Fibroblast of lung (primary cell): ENCODE results near the gene KCNK4. TPM values are rescaled to one million over a fixed set of nuclear protein-coding genes. Genes with fewer than 3 reads are reported as not detected.

Source experiments
- DNase-seq, 2 donors: peaks; one replicate each; pipeline versions ENCODE4 v3.0.0 to v3.0.0-alpha.2; 2010; ENCODE audit warnings: low read depth in 2 of 2
- H2AFZ ChIP-seq: 2 replicates; pipeline ENCODE4 v1.5.1; 2012; ENCODE audit warnings: low read length, control low read depth, inconsistent platforms
- H3K27ac ChIP-seq: 2 replicates; pipeline ENCODE4 v1.5.1; 2011; ENCODE audit warnings: low read length, control low read depth; ENCODE audit not compliant: insufficient read depth
- H3K27me3 ChIP-seq: 2 replicates; pipeline ENCODE4 v1.5.1; 2011; ENCODE audit warnings: mild to moderate bottlenecking, low read length; ENCODE audit not compliant: control insufficient read depth, insufficient read depth
- H3K36me3 ChIP-seq: 2 replicates; pipeline ENCODE4 v1.5.1; 2011; ENCODE audit warnings: low read length; ENCODE audit not compliant: control insufficient read depth, insufficient read depth
- H3K4me1 ChIP-seq: 2 replicates; pipeline ENCODE4 v1.5.1; 2011; ENCODE audit warnings: low read length; ENCODE audit not compliant: control insufficient read depth, insufficient read depth; ENCODE audit errors: extremely low read depth
- H3K4me2 ChIP-seq: 2 replicates; pipeline ENCODE4 v1.5.1; 2011; ENCODE audit warnings: low read length, control low read depth; ENCODE audit not compliant: insufficient read depth; ENCODE audit errors: extremely low read depth
- H3K4me3 ChIP-seq, 4 experiments: fragments of 200-600 bp in 1 of 4; sonication (generic) in 1 of 4; replicated peaks in 1 of 4; 2 replicates each; pipeline ENCODE4 v1.5.1; 2011 to 2016; ENCODE audit warnings: low read length in 4 of 4, low read depth in 3 of 4, mild to moderate bottlenecking in 3 of 4, control low read depth in 2 of 4, inconsistent platforms in 1 of 4, mixed read lengths in 1 of 4; ENCODE audit not compliant: insufficient read depth in 1 of 4; ENCODE audit errors: control extremely low read depth in 1 of 4
- H3K79me2 ChIP-seq: 2 replicates; pipeline ENCODE4 v1.5.1; 2012; ENCODE audit warnings: mild to moderate bottlenecking, low read length, inconsistent platforms; ENCODE audit not compliant: control insufficient read depth, insufficient read depth
- H3K9ac ChIP-seq: 2 replicates; pipeline ENCODE4 v1.5.1; 2011; ENCODE audit warnings: mild to moderate bottlenecking, low read length, control low read depth; ENCODE audit not compliant: insufficient read depth
- H3K9me3 ChIP-seq: 2 replicates; pipeline ENCODE4 v1.5.1; 2012; ENCODE audit warnings: low read depth, low read length; ENCODE audit not compliant: control insufficient read depth, insufficient read depth
- H4K20me1 ChIP-seq: 2 replicates; pipeline ENCODE4 v1.5.1; 2011; ENCODE audit warnings: low read length; ENCODE audit not compliant: control insufficient read depth, insufficient read depth; ENCODE audit errors: extremely low read depth
- EZH2 ChIP-seq: IDR thresholded peaks from 2 replicates; pipeline ENCODE4 v1.5.1; 2012; ENCODE audit warnings: low read length, control low read depth, mild to moderate bottlenecking; ENCODE audit errors: missing control alignments
- polyA plus RNA-seq, 2 donors: library from polyadenylated mRNA; depleted of rRNA in 1 of 2; stranded (reverse) in 1 of 2; unstranded in 1 of 2; fragments of >200 nt; gene quantifications; 2 replicates each; pipeline ENCODE4 v1.2.1, GENCODE V29; 2011 to 2012; ENCODE audit warnings: missing spikeins in 1 of 2
- total RNA-seq: library from RNA; depleted of rRNA; stranded (reverse); fragments of >200 nt; gene quantifications from 2 replicates; pipeline ENCODE4 v1.2.1, GENCODE V29; 2014
- TF ChIP-seq, protein P1 (sequence below), 2 donors: IDR thresholded peaks in 1 of 2; conservative IDR thresholded peaks in 1 of 2; 1 replicate in 1 of 2; 2 replicates in 1 of 2; pipeline ENCODE4 v1.5.1; 2011 to 2012; ENCODE audit warnings: low read length in 2 of 2, control low read depth in 1 of 2, inconsistent platforms in 1 of 2, low read depth in 1 of 2, mild to moderate bottlenecking in 1 of 2

KCNK4 gene
- total and polyA plus RNA-seq, 2 donors (not counting 1 experiment from before 2014, with no cell fraction given): not detected

DNA sequence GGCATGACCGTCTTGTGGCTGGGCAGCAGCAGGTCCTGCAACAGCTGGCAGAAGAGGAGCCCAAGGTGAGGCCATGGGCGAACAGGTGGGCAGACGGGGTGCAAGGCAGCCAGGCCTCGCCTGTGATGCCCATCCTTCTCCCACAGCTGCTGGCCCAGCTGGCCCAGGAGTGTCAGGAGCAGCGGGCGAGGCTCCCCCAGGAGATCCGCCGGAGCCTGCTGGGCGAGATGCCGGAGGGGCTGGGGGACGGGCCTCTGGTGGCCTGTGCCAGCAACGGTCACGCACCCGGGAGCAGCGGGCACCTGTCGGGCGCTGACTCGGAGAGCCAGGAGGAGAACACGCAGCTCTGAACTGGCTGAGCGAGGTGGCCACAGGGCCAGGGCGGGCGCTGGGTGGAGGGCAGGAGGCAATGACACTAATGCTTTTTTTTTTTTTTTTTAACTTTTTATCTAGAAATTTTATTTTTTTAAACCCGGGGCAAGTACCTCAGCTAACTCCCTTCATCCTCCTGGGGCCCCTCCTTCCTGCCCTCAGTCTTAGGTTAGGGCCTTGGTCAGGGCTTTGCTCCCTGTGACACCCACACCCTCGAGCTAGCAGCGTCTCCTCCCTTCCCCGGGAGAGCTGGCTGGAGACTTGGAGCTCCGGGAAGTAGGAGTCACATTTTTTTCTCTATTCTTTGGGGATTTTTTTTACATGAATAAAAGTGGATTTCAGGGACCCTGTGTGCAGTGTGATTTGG, 23.7 kb upstream of the KCNK4 start:
- Histone ChIP-seq H3K36me3 (peaks cover 28% of the 10 kb centered on the region), H3K4me2 (no peak overlapping the region), H4K20me1 (no peaks in the 10 kb centered on the region), H3K79me2 (peaks cover under 1% of the 10 kb centered on the region), H3K9me3 (no peaks in the 10 kb centered on the region), H3K4me3 (no peak overlapping the region), H3K27ac (no peak overlapping the region), H3K4me1 (peaks cover 24% of the 10 kb centered on the region), H3K9ac (no peak overlapping the region), H2AFZ (no peak overlapping the region), H3K27me3 (no peaks in the 10 kb centered on the region)
- no peak for DNase-seq
- no peak for TF ChIP-seq EZH2
- TF ChIP-seq, protein P1, sequence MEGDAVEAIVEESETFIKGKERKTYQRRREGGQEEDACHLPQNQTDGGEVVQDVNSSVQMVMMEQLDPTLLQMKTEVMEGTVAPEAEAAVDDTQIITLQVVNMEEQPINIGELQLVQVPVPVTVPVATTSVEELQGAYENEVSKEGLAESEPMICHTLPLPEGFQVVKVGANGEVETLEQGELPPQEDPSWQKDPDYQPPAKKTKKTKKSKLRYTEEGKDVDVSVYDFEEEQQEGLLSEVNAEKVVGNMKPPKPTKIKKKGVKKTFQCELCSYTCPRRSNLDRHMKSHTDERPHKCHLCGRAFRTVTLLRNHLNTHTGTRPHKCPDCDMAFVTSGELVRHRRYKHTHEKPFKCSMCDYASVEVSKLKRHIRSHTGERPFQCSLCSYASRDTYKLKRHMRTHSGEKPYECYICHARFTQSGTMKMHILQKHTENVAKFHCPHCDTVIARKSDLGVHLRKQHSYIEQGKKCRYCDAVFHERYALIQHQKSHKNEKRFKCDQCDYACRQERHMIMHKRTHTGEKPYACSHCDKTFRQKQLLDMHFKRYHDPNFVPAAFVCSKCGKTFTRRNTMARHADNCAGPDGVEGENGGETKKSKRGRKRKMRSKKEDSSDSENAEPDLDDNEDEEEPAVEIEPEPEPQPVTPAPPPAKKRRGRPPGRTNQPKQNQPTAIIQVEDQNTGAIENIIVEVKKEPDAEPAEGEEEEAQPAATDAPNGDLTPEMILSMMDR (conservative IDR thresholded peaks at IDR 0.05 in 1 of 2, IDR thresholded peaks at IDR 0.05 in 1 of 2; ENCODE audit: low read depth in 1 of 2, low read length in 2 of 2): no peak

DNA sequence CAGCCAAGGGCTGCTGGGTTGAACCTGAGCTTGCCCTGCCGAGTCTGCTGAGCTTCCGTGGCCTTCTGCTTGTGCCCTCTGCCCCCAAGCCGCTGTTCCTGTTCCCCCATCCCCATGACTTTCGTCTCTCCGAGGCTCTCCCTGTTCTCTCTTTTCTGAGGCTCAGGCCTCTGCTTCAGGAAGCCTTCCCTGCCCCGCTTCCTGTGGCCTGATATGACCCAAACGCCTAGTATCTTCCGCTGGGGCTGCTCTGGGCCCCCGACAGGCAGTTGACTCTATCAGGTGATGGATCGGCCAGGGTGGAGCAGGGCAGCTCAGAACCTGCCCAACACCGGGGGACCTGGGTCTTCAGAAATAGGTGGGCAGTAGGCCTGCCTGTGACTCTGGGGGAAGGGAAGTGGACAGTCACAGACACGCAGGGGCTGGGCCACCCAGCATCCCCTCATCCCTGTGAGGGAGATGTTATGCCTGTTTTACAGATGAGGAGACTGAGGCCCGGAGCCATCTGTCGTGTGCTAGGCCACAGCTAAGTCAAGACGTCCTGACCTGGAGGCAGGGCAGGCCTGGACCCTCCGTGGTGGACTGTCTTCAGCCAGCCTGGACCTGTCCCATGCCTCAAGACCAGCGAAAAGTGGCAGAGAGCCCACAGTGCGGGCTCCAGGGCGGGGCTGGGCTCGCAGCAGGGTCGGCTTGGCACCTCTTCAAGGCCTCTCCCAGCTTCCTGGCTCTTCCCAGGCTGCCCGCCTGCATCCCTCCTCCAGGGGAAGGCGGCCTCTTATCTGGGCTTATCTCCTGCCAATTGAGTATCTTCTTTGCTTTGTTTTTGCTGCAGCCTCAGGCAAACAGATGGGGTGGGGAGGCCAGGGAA, 22.8 kb upstream of the KCNK4 start:
- peaks cover 22% of the 10 kb centered on the region for H3K36me3 ChIP-seq
- DNase-seq: peak; percentile 68 to 73
- TF ChIP-seq, protein P1 (conservative IDR thresholded peaks at IDR 0.05 in 1 of 2, IDR thresholded peaks at IDR 0.05 in 1 of 2; ENCODE audit: low read depth in 1 of 2, low read length in 2 of 2): no peak
- no peak for TF ChIP-seq EZH2
- peak overlapping the region; percentile 96 for H3K4me2 ChIP-seq
- no peaks in the 10 kb centered on the region for H3K27me3 ChIP-seq
- H3K9me3 ChIP-seq: no peaks in the 10 kb centered on the region
- H3K4me3 ChIP-seq: peak overlapping the region in 3 of 4 experiments; percentile 22 to 76 (median 68)
- peak overlapping the region; percentile 91 for H3K27ac ChIP-seq
- peaks cover 24% of the 10 kb centered on the region for H3K4me1 ChIP-seq
- no peak overlapping the region for H2AFZ ChIP-seq
- H3K79me2 ChIP-seq: peaks cover 2% of the 10 kb centered on the region
- H4K20me1 ChIP-seq: no peaks in the 10 kb centered on the region
- peak overlapping the region; percentile 39 for H3K9ac ChIP-seq

DNA sequence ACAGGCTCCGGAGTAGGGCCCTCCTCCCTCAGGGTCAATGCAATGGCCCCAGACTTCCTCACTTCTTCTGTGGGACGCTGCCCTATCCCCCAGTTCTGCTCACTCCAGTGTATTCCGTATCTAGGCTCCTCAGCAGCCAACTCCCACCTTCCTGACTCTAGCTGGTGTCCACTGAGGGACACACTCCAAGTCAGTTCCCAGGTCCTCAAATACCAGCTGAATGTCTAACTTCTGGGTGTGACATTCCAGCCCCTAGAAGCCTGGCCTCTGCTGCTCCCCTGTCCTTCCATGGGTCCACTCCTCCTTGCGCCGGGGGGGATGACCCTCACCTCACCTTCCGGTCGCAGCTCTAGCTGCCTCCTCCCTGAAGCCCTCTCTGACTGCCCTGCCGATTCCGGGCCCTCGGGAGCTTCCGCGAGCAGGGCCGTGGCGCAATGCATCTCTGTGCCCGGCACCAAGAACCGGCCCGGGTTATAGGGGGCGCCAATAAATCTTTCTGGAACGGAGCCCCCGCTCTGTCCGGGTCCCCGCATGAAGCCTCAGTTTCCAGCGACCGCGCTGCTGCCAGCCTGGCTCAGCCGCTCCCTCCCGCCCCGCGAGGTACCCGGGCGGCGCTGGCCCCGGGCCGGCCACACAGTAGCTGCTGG, 22.1 kb upstream of the KCNK4 start:
- no peak overlapping the region for H2AFZ ChIP-seq
- peaks cover 18% of the 10 kb centered on the region for H3K36me3 ChIP-seq
- peak overlapping the region; percentile 91 for H3K27ac ChIP-seq
- TF ChIP-seq EZH2: no peak
- TF ChIP-seq, protein P1 (conservative IDR thresholded peaks at IDR 0.05 in 1 of 2, IDR thresholded peaks at IDR 0.05 in 1 of 2; ENCODE audit: low read depth in 1 of 2, low read length in 2 of 2): no peak
- peak; percentile 51 to 61 for DNase-seq
- H3K9me3 ChIP-seq: no peaks in the 10 kb centered on the region
- H3K4me2 ChIP-seq: peak overlapping the region; percentile 96
- H3K9ac ChIP-seq: peak overlapping the region; percentile 75
- peak overlapping the region; percentile 57 to 76 (median 64) for H3K4me3 ChIP-seq
- H4K20me1 ChIP-seq: no peaks in the 10 kb centered on the region
- no peaks in the 10 kb centered on the region for H3K27me3 ChIP-seq
- peaks cover 2% of the 10 kb centered on the region for H3K79me2 ChIP-seq
- peaks cover 24% of the 10 kb centered on the region for H3K4me1 ChIP-seq
